ENCODE results near the gene SKA1.

DNA sequence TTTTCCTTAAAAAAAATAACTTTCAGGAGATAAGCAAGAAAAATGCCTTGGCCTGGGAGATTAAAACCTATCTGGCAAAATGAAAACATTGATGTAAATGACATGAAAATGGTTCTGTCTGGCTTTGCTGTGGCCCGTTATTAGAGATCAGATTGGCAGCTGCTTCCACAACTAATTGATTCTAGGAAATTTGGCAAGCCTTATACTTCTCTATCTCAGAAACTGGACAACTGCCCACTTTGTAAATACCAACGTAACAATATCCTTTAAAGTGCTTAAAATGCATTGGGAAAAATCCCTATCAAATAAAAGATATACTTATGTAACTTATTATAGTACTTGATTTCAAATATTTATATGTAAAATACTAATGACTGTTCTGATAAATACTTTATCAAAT lies 14.2 kb upstream of the SKA1 start:
- TF ChIP-seq, protein P1, sequence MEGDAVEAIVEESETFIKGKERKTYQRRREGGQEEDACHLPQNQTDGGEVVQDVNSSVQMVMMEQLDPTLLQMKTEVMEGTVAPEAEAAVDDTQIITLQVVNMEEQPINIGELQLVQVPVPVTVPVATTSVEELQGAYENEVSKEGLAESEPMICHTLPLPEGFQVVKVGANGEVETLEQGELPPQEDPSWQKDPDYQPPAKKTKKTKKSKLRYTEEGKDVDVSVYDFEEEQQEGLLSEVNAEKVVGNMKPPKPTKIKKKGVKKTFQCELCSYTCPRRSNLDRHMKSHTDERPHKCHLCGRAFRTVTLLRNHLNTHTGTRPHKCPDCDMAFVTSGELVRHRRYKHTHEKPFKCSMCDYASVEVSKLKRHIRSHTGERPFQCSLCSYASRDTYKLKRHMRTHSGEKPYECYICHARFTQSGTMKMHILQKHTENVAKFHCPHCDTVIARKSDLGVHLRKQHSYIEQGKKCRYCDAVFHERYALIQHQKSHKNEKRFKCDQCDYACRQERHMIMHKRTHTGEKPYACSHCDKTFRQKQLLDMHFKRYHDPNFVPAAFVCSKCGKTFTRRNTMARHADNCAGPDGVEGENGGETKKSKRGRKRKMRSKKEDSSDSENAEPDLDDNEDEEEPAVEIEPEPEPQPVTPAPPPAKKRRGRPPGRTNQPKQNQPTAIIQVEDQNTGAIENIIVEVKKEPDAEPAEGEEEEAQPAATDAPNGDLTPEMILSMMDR (tag by site-specific recombination; IDR thresholded peaks at IDR 0.05), result no peak
- TF ChIP-seq ZSCAN30 (tag by site-specific recombination; IDR thresholded peaks at IDR 0.05), result no peak
- no peak for TF ChIP-seq ZBTB21 (tag by site-specific recombination; IDR thresholded peaks at IDR 0.05)
- no peak for TF ChIP-seq KLF16 (tag by site-specific recombination; IDR thresholded peaks at IDR 0.05)
- no peak for TF ChIP-seq ZNF76 (tag by site-specific recombination; IDR thresholded peaks at IDR 0.05; ENCODE audit: borderline replicate concordance, low read depth)

Data from HEK293 (cell line).